ENCODE results near the gene BACE2.
"Not testable (repeated sequence)": the region's sequence is repeated elsewhere in the genome, so short reads cannot be mapped to it uniquely, and the experiment has no call there.

The BACE2 gene

GRCh38 chr21:41283211-41283818, 115.4 kb downstream of the BACE2 start:
- DNase-seq, result no peak

DNA sequence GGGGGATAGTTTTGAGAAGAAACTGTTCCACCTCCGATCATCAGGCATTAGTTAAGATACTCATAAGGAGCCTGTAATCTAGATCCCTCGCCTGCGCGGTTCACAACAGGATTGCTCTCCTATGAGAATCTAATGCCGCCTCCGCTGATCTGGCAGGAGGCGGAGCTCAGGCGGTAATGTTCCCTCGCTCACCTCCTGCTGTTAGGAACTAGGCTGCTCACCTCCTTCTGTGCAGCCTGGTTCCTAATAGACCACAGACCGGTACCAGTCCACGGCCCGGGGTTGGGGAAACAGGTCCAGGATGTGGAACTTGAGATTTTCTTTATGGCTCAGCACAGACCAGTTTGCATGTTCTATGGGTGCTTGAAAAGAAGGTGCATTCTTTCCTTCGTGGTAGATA, 121.5 kb downstream of the BACE2 start:
- DNase-seq, result no peak

GRCh38 chr21:41290106-41290799, 122.3 kb downstream of the BACE2 start:
- DNase-seq, result no peak

DNA sequence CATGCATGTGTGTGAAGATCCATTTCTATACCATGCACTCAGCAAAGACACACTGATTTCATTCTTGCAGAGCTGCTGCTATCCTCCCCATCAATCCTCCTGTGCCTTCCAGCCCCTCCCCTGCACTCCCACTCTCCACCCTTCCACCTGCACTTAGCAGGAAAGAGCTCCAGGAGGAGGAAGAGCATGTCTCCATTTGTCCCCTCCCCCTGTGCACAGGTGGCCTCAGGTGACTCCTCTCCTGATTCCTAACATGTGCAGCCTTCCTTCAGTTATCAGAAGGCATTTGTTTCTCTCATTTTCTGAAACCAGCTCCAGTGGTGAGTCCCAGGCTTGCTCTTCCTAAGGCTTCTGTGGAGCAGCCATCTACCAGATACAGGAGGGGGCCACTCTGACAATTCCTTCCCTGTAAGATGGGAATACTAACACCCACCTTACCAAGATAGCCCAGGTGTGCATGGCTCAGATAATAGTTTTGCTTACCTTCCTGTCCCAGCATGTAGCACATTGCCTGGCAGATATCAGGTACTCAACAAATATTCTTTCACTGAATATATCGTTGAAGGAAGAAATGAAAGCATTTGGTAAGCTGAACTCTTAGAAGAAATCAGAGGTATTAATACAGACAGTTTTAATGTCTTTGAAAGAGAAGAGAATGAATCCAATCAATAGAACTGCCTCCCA, 126.7 kb downstream of the BACE2 start:
- no peak for DNase-seq

GRCh38 chr21:41295721-41296254, 127.8 kb downstream of the BACE2 start:
- DNase-seq, result no peak

GRCh38 chr21:41302976-41303375, 135.0 kb downstream of the BACE2 start:
- no peak for DNase-seq

GRCh38 chr21:41304068-41304720, 136.2 kb downstream of the BACE2 start:
- no peak for DNase-seq

GRCh38 chr21:41307219-41307618, 139.3 kb downstream of the BACE2 start:
- no peak for DNase-seq

- DNase-seq, result not testable (repeated sequence)
These were observed 145.6 kb downstream of the BACE2 start for GRCh38 chr21:41313285-41314164.

DNA sequence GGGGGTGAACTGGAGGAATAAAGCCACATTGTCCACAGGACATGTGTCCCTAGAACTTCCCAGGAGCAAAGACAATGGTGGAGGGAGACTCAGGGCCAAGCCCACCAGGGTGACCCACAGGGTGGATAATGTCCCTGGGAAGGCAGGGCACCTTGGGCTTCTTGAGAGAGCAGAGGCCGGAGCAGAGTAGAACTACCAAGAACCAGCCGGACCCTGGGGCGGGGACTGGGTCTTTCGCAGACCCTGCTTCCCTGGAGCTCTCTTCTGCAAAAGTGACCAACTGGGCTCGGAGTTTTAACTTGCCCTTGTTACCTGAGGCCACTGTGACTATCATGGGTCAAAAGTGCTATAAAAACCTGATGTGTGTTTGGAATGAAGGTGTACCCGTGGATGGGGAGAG, 147.8 kb downstream of the BACE2 start:
- no peak for DNase-seq

DNA sequence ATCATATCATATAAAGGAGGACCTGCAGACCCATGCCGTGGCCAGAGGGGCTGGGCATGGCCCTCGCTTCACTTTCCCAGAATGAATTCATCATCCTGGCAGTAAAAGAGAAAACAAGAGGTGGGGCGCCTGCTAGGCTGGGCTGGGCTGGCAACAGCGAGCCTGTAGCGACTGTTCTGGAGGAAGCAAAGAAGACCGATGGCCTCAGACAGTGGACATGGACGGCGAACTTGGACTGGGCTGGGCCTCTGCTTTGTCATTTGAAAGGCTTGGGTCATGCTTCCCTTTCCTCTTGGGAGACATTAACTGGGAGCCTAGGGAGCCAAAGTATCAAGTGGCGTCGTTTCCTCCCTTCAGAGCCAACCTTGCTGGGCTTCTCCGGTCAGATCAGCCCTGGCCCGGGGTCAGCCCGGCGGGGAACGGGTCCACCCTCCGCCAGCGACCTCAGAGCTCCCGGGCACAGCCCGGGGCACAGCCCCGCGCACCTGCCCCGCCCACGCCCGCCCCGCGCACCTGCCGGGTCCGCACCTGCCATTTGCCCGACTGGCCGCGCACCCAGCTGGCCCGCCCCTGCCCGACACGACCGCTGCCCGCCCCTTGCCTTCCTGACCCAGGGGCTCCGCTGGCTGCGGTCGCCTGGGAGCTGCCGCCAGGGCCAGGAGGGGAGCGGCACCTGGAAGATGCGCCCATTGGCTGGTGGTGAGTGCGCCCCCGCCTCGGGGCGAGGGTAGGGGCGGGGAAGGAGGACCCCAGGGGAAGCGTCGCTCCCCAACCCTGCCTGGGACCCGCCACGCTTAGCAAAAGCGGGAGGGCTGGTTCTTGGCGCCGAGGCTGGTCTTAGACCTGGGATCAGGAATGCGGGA, 148.5 kb downstream of the BACE2 start, which contains the start of gene FAM3B:
FAM3B (plus strand) TSS at position 602 of the 863 bp plus-strand sequence; CDS start at position 681, 79 bp downstream.
- no peak for DNase-seq

DNA sequence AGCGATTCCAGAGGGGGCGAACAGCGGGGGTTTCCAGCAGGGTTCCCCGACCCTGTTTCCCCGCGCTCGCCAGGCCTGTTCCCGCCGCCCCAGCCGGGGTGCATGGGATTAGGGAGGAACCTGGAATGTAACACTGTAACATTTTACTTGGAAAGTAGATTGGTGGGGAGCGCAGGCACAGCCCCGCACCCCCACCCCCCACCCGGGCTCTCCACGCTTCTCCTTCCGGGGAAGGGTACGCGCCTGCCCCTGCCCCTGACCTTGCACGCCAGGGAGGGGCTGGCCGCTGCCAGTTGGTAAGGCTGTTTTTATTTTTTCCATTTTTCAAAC, 149.1 kb downstream of the BACE2 start:
- no peak for DNase-seq

- DNase-seq, result no peak
These were observed 149.5 kb downstream of the BACE2 start for GRCh38 chr21:41317458-41317857.

- DNase-seq, result no peak
These were observed 150.3 kb downstream of the BACE2 start for GRCh38 chr21:41318218-41318617.

- no peak for DNase-seq
These were observed 151.3 kb downstream of the BACE2 start for GRCh38 chr21:41319273-41319672.

DNA sequence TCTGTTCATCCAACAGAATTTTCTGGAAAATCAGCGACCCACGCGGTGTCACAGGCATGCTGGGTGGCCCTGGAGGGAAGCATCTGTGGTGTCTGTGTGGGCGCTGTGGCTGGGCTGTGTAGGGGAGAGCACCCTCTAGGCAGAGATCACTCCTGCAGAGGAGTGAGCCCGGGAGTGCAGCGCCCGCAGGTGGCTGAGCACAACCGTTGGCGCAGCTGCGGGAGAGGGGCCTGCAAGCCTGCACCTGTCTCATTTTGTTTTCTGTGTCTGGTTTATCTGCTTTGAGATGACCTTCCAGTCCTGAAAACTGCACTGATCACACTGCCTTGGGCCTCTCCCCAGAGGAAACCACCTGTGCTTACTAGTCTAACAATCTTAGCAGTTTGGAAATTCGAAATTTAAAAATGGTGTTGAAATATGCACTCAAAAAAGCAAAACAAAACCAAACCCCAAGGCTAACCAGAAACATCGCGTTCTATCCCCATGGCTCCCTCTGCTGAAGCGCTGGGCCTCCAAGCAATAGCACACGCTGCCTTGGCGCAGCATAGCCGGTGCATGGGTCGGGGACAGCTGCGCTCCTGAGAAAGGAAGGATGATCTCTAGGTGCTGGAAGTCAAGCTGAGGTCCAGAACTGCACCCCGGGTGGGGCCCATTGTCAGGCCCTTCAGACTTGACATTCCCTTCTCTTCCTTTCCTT, 153.4 kb downstream of the BACE2 start:
- no peak for DNase-seq

- no peak for DNase-seq
These were observed 154.0 kb downstream of the BACE2 start for GRCh38 chr21:41321908-41322495.

GRCh38 chr21:41322496-41323382, 154.8 kb downstream of the BACE2 start:
- DNase-seq, result no peak
